ENCODE measurements around the gene SS18. TPM values are rescaled to one million over a fixed set of nuclear protein-coding genes. Genes with fewer than 3 reads are reported as not detected.

The SS18 gene
- total RNA-seq, 2 experiments from 2014 or later = 57.8 to 69.7 TPM

Other genes with a start within 250 kb of the SS18 start
- gene PSMA8, start 43.3 kb upstream of the SS18 start, total RNA-seq = 1 to 10 TPM; 1.4 to 2.0 TPM
- 10 to 100 TPM; 18.7 to 24.0 TPM for gene TAF4B, start 135.8 kb upstream of the SS18 start, total RNA-seq